K562 (cell line): ENCODE results near the gene ERBB3.

Source experiments
- CHD1 ChIP-seq: fragments of 200-600 bp; sonication (generic); IDR thresholded peaks from one replicate; pipeline ENCODE4 v1.6.1; 2012; ENCODE audit warnings: mild to moderate bottlenecking, moderate library complexity, low read length, inconsistent platforms
- DPF2 ChIP-seq: fragments of 450-650 bp; IDR thresholded peaks from 2 replicates; pipeline ENCODE4 v1.6.1; 2016
- FOS ChIP-seq: IDR thresholded peaks from 3 replicates; pipeline ENCODE4 v1.6.1; 2011; ENCODE audit not compliant: insufficient read length; ENCODE audit errors: extremely low read depth
- HLTF ChIP-seq: fragments of 450-650 bp; IDR thresholded peaks from 2 replicates; pipeline ENCODE4 v1.6.1; 2016
- KDM4B ChIP-seq, 2 experiments: fragments of 450-650 bp in 1 of 2; sonication (generic) in 1 of 2; IDR thresholded peaks; 2 replicates each; pipeline ENCODE4 v1.6.1; 2016 to 2017; ENCODE audit warnings: borderline replicate concordance in 2 of 2, antibody characterized with exemption in 1 of 2, low read depth in 1 of 2, mild to moderate bottlenecking in 1 of 2
- MBD2 ChIP-seq: sonication (generic); IDR thresholded peaks from 2 replicates; pipeline ENCODE4 v1.6.1; 2016; ENCODE audit warnings: low read depth, borderline replicate concordance
- POLR2A ChIP-seq: fragments of 450-650 bp; conservative IDR thresholded peaks from 2 replicates; pipeline ENCODE4 v1.6.1; 2016
- POLR2AphosphoS5 ChIP-seq: IDR thresholded peaks from 2 replicates; pipeline ENCODE4 v1.6.1; 2011; ENCODE audit warnings: mild to moderate bottlenecking, low read depth, low read length, moderate library complexity; ENCODE audit not compliant: control insufficient read depth, insufficient read depth
- SIX5 ChIP-seq, 2 experiments: IDR thresholded peaks; 2 replicates each; pipeline ENCODE4 v1.6.1; 2011; ENCODE audit warnings: low read length in 2 of 2, borderline replicate concordance in 1 of 2, low read depth in 1 of 2, mild to moderate bottlenecking in 1 of 2, moderate library complexity in 1 of 2; ENCODE audit not compliant: insufficient read depth in 1 of 2
- SMAD1 ChIP-seq: fragments of 150-350 bp; IDR thresholded peaks from 2 replicates; pipeline ENCODE4 v1.6.1; 2014; ENCODE audit warnings: low read length, low read depth; ENCODE audit not compliant: partially characterized antibody
- TEAD2 ChIP-seq: fragments of 450-650 bp; IDR thresholded peaks from 2 replicates; pipeline ENCODE4 v1.6.1; 2016; ENCODE audit warnings: missing genetic modification characterization, control low read depth, missing compliant biosample characterization
- ZKSCAN1 ChIP-seq: fragments of 150-350 bp; IDR thresholded peaks from 2 replicates; pipeline ENCODE4 v1.6.1; 2016; ENCODE audit warnings: low read depth, low read length
- TF ChIP-seq, protein P1 (sequence below): sonication (generic); formaldehyde crosslinking; IDR thresholded peaks from 2 replicates; pipeline ENCODE4 v1.8.0; 2022; ENCODE audit warnings: mild to moderate bottlenecking, missing genetic modification reagents, borderline replicate concordance
- TF ChIP-seq, protein P2 (sequence below): fragments of 150-350 bp; conservative IDR thresholded peaks from 2 replicates; pipeline ENCODE4 v1.6.1; 2014; ENCODE audit warnings: low read length

DNA sequence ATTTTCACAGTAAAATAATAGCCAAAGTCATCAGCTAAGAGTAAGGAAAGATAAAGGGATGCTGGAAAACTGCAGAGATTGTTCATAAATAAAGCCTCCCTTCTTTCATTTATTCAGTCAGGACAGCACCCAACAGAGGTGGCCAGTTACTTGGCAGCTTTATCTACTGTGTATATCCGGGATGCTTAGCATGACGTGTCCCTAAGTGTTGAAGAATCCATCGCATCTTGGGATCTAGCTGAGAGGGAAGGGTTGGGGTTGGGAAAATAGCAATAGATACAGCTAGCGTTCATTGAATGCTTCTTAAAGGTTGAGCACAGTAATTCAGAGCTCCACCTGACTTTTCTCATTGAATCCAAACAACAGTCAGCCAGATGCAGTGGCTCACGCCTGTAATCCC, 5.6 kb upstream of the ERBB3 start:
- TF ChIP-seq CHD1 (no peak), HLTF (no peak), POLR2AphosphoS5 (no peak), DPF2 (no peak), KDM4B (IDR thresholded peaks at IDR 0.05; ENCODE audit: borderline replicate concordance in 2 of 2, low read depth in 1 of 2) (no peak), SIX5 (IDR thresholded peaks at IDR 0.05; ENCODE audit: borderline replicate concordance in 1 of 2, insufficient read depth in 1 of 2, low read depth in 1 of 2, low read length in 2 of 2) (no peak), TEAD2 (tag) (no peak), MBD2 (no peak), FOS (no peak), SMAD1 (no peak), ZKSCAN1 (no peak), POLR2A (no peak)
- TF ChIP-seq, protein P1, sequence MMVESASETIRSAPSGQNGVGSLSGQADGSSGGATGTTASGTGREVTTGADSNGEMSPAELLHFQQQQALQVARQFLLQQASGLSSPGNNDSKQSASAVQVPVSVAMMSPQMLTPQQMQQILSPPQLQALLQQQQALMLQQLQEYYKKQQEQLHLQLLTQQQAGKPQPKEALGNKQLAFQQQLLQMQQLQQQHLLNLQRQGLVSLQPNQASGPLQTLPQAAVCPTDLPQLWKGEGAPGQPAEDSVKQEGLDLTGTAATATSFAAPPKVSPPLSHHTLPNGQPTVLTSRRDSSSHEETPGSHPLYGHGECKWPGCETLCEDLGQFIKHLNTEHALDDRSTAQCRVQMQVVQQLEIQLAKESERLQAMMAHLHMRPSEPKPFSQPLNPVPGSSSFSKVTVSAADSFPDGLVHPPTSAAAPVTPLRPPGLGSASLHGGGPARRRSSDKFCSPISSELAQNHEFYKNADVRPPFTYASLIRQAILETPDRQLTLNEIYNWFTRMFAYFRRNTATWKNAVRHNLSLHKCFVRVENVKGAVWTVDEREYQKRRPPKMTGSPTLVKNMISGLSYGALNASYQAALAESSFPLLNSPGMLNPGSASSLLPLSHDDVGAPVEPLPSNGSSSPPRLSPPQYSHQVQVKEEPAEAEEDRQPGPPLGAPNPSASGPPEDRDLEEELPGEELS (CRISPR knock-in tag): no peak
- TF ChIP-seq, protein P2, sequence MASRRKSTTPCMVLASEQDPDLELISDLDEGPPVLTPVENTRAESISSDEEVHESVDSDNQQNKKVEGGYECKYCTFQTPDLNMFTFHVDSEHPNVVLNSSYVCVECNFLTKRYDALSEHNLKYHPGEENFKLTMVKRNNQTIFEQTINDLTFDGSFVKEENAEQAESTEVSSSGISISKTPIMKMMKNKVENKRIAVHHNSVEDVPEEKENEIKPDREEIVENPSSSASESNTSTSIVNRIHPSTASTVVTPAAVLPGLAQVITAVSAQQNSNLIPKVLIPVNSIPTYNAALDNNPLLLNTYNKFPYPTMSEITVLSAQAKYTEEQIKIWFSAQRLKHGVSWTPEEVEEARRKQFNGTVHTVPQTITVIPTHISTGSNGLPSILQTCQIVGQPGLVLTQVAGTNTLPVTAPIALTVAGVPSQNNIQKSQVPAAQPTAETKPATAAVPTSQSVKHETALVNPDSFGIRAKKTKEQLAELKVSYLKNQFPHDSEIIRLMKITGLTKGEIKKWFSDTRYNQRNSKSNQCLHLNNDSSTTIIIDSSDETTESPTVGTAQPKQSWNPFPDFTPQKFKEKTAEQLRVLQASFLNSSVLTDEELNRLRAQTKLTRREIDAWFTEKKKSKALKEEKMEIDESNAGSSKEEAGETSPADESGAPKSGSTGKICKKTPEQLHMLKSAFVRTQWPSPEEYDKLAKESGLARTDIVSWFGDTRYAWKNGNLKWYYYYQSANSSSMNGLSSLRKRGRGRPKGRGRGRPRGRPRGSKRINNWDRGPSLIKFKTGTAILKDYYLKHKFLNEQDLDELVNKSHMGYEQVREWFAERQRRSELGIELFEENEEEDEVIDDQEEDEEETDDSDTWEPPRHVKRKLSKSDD: no peak
